Renal cortex interstitium (tissue), 11 donors: ENCODE results near the gene DYNC1LI1. TPM values are rescaled to one million over a fixed set of nuclear protein-coding genes. Genes with fewer than 3 reads are reported as not detected.

Source experiments
- DNase-seq, 11 donors: peaks; one replicate each; pipeline ENCODE4 v3.0.0-alpha.2; 2013; ENCODE audit warnings: low read depth in 9 of 11, low spot score in 4 of 11; ENCODE audit errors: extremely low read depth in 1 of 11
- polyA plus RNA-seq, 3 donors: library from polyadenylated mRNA; unstranded; fragments of 120-200 nt; gene quantifications; one replicate each; pipeline ENCODE4 v1.2.1, GENCODE V29; 2013; ENCODE audit not compliant: insufficient read length in 3 of 3

The DYNC1LI1 gene
- polyA plus RNA-seq, 3 donors = 34.5 to 45.8 (median 37.8) TPM

GRCh38 chr3:32502118-32502945 is 68.3 kb downstream of the DYNC1LI1 start, which contains the start of gene CMTM6:
Gene CMTM6, minus strand, starts transcription at chr3:32502852. Its CDS starts 107 bp downstream, at chr3:32502745.
- peak in 10 of 11 donors; percentile 61 to 79 (median 71) for DNase-seq

GRCh38 chr3:32501783-32502117 is 68.9 kb downstream of the DYNC1LI1 start:
- no peak for DNase-seq

- DNase-seq = no peak
These were observed 69.5 kb downstream of the DYNC1LI1 start for GRCh38 chr3:32500880-32501782.

DNA sequence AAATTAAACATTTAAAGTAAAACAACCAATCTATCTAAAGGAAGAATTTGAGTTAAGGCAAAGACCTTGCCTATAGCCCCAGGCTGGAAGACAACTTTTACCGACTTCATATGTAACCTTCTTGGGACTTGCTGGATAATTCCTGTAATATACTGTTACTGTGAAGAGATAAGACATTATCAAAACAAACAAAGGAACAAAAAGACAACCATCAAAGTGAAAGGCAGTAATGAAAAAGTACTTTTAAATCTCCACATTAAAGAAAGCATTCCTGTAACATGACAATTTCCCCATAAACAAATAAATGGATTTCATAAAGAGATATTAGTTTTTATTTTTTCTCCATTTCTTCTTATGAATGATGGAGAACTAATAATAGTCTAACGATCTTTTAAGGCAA is 70.4 kb downstream of the DYNC1LI1 start:
- DNase-seq = no peak

DNA sequence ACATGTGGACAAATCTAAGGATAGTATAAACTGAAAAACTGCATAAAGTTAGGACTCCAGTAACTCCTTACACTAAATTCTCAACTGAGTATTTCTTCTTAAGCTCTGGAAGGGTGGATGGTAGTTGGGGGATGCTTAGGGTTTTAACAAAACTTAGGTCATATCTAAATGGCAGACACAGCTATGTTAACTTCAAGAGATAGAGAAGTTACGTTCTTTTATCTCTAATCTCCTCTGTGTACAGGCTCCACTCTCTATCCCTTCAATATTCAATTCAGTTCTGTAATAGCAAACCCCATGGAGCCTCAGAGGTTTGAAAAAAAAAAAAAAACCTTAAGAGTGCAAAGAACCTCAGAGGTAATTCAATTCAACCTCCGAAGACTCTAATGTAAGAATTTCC is 71.1 kb downstream of the DYNC1LI1 start:
- no peak for DNase-seq

DNA sequence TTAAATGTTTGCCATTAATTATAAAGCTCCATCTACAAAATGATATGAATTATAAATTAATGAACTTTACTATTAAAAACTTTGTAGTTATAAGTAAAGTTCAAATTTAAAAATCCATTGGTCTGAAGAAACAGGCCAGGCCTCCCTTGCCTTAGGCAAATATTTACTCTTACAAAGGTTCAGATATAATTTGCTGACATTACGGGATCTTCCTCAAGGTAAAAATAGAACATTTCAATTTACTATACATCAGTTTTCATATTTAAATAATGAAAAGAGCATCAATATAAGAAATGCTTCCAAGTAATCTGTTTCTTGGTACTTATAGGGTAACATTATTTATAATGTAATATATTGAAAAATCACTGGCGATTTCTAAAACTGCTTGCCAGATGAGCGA is 71.7 kb downstream of the DYNC1LI1 start:
- no peak for DNase-seq

DNA sequence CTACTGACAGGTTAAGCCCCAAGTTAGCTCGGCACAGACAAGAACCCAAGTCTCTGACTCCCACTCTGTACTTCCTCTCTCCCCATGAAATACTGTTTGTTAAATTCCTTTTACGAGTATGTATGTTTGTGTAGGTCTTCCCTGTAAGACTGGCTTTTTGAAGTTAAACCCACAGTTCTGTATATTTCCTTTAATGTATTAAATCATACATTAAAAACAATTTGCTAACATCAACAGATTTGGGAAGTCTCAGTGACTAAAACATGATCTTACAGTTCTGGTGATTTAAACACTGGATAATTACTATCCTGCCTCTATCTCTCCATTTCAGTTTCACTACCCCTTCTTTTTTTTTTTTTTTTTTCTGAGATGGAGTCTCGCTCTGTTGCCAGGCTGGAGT is 72.4 kb downstream of the DYNC1LI1 start:
- DNase-seq = no peak

- no peak for DNase-seq
These were observed 75.0 kb downstream of the DYNC1LI1 start for GRCh38 chr3:32495609-32496008.

GRCh38 chr3:32495085-32495484 is 75.6 kb downstream of the DYNC1LI1 start:
- DNase-seq = no peak

DNA sequence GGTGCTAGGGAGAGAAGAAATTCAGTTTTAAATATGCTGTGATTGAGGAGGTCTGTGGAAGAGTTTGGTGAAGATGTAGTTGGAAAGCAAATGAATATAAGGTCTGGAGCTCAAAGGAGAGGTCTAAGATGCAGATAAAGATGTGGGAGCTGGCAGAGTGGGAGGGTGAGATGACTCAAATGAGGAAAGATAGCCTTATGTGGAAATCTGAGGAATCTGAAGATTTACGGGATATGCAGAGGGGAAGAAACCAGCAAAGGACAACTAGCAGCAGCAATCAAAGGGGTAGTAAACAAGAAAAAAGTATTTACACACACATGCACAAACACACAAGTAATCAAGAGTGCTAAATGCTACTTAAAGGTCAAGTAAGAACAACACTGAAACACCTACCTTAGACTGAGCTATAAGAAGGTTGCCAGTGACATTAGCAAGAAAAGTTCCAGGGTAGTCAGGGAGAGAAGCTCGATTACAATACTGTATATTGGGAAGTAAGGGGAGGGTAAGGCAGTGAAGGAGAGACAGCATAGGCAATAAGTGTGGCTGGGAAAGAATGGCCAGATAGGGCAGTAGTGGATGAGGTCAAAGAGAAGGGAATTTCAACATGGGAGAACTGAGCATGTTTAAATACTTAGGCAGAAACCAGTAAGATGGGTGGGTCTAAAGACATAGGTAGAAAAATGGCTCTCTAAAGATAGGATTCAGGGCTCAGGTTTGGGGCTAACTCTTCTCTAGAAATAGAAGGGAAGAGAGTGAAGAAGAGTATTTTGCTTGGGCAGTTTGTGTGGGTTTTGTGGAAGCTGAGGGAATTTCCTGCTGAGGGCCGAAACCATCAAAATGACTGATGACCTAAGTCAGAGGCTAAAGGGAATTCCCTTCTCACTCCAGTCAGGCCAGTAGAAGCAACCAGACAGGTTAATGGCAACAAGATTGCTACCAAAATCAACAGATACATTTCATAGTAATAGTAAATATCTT is 76.9 kb downstream of the DYNC1LI1 start:
- DNase-seq = no peak

DNA sequence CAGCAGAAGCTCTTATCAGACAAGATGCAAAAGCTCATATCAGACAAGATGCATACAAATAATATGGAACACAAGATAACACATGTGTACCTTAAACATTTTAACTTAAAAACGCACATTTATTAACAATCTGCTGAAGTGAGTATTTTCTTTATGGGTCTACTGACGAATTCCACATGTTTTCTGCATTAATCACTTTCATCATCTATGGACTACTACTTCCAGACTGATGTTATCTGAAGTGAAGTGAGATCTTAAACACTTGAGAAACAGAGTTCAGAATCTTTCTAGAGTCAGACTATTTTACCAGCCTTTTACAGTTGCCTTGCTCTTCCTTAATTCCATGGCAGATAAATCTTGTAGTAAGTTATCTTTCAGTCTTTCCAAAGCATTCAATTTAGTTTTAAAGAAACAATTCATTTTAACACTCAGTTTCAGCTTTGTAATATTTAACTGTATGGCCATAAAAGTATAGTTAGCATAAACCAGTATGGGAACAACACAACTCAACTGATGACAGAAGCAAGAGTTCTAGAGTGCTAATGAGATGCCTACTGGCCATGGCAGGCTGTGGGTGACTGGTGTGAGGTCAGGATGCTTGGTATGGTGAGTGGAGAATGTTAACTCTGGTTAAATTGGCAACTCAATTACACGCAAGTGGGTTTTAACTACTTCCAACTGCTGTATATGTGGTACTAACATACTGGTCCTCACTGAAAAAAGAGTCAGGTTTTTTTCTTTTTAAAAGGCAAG is 77.8 kb downstream of the DYNC1LI1 start:
- no peak for DNase-seq

DNA sequence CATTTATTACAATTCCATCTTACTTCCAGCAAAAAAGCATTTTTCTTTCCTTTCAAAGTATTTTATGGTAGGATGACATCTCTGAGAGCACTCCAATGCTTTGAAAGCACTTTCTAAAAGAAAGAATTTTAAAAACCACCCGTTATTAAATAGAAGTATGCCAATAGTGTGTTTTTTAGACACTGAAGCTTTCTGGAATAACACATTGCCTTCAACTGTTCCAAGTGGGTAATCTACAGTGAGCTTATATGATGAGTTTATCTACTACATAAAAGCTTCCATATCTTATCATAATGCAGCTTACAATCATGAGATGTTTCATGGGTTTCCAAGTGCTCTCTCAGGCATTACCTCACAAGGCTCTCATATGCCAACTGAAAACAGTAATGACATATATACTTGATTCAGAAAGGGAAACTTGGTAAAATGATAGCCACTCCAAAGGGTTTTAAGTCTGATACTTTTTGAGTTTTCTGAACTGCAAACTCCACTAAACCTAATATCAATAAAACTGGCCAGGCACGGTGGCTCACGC is 82.1 kb downstream of the DYNC1LI1 start:
- DNase-seq = no peak

- DNase-seq = no peak
These were observed 82.7 kb downstream of the DYNC1LI1 start for GRCh38 chr3:32487781-32488473.

DNA sequence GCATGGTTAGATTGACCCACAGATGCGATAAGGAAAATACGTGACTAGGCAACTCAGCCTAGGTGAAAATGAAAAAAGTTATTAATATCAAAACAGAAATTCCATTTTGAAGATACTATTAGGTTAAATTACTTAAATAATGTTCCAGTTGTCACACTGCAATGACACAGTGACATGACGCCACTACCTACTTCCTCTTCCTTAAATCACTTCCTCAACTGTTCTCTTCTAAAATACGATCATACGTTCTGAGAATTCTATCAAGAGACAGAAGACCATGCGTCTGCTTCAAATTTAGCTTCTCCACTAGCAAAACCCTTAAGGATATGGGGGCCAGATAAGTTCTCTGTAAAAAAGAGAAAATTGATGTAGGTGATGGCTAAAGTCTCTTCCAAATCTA is 86.2 kb downstream of the DYNC1LI1 start:
- DNase-seq = no peak

DNA sequence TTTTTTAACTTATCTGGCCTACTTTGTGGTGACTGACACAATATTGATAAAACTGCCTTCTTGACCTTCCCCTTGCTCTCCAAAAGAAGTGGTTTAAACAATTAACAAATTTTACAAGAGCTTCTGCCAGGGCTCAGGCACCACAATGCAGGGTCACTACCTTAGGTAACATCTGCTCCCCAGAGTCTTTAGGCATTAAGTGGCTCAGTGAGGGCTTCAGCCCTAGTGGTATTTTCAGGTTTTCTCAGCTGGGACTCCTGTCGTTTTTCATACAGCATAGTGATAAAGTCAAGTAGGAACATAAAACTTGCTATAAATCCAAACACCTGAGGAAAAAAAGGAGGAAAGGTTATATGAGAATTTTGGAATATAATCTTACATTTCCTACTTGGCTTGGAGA is 86.9 kb downstream of the DYNC1LI1 start:
- DNase-seq = no peak

GRCh38 chr3:32482693-32483092 is 88.0 kb downstream of the DYNC1LI1 start:
- no peak for DNase-seq

DNA sequence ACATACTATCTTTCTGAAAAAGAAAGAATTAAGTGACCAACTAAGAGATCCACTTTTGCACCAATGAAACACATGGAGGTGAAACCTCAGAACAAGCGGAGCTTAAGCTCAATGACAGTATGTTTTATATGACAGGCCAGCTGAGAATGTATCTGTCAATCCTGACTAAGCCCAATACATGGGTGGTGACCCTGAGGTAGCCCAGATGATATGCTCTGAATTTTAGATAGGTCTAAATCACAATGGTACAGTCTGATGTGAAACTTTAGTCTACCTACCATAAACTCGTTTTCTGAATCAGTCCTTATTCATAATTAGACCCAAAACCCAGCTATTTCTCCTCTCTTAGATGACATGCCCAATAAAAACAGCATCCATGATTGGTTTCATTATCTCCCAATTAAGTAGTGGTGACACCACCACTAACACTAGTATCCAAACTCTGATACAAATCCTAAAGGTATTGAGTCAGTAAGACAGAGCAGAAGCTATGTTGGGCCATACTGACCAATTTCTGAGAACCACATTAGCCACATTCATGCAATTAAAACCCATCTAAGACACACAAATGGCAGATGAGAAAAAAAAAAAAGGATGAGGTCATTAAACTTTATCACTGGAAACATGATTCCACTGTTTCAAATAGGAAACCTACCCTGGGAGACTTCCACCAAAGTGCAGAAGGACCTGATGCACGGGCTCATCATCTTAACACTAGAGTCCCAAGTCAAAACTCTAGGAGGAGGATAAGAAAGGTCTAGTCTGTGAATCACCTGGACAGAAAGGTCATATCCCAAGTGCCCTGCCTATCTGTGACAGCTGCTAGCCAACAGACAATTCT is 88.6 kb downstream of the DYNC1LI1 start:
- DNase-seq = no peak
